CD1c-positive myeloid dendritic cell (primary cell): ENCODE data around the gene MOGAT1.
"Not testable (repeated sequence)": the region's sequence is repeated elsewhere in the genome, so short reads cannot be mapped to it uniquely, and the experiment has no call there.

ENCODE experiments used
- DNase-seq: peaks from one replicate; pipeline ENCODE4 v3.0.0-alpha.2; 2016; ENCODE audit errors: extremely low spot score

The MOGAT1 gene

DNA sequence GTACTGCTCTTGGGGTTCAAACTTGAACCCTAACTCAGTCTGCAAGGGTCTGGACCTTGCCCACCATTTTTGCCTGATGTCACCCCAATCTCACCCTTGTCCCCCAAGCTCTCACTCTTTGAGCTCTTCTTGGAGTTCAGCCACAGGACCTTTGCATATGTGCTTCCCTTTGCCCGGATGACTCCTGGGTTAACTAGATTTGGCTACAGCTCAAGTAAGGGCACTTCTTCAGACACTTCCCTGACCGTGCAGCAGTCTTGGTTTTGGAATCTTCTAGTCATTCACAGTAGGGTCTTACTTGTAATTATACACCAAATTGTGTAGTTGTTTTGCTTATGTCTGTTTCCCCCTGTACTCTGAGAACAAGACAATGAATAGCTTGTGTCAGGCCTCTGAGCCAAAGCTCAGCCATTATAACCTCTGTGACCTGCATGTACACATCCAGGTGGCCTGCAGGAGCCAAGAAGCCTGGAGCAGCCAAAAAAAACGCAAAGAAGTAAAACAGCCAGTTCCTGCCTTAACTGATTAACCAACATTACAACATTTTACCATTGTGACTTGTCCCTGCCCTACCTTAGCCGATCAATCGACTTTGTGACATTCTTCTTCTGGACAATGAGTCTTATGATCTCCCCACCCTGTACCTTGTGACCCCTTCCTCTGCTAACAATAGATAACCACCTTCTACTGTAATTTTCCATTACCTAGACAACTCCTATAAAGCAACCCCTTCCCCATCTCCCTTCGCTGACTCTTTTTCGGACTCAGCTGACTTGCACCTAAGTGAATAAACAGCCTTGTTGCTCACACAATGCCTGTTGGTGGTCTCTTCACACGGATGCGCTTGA lies 1.0 kb upstream of the MOGAT1 start:
- no peak for DNase-seq

DNA sequence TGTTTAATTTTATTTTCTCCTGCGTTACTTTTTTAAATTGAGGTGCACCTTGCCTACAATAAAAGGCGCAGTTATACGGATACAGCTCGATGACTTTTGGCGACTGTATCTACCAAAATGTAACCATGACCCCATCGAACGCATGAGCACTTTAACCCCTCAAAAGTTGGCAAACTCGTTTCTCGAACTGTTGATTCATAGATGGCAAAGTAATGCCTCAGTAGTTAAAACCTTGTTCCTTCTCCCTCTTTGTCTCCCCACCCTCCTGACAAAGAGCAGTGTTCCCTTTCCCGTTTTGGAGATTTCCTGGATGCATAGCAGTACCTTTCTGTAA lies 577 bp downstream of the MOGAT1 start:
- no peak for DNase-seq

DNA sequence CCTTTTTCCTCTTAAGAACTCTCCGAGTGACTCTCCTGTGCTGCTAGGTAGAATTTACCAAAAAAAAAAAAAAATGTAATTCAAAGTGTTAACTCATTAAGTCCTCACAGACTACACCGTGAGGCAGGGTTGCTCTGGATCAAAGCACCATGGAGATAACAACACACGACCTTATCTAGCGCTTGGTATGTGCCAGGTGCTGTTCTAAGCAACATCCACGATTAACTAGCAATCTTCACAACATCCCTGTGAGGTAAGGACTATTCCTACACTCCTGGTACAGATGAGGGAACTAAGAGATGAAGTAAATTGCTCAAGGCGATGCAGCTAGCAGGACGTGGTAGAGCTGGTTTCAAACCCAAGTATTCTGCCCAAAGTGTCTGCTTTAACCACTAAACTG lies 1.8 kb downstream of the MOGAT1 start:
- DNase-seq = no peak

DNA sequence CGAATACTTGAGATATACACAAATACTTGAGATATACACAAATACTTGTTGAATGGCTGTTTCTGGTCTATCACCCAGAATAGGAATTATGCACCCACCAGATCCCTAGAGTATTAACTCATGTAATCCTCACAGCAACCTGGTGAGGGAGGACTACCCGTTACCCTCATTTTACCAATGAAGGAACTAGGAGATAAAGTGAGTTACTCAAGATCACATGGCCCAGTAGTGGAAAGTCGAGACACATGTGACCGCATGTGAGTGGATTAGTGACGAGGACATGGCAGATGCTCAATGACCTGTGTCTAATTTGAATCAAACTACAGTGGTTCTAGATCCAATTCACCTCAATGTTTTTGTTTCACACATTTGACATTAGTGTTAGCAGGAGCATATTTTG lies 2.4 kb downstream of the MOGAT1 start:
- DNase-seq = peak; percentile 42

DNA sequence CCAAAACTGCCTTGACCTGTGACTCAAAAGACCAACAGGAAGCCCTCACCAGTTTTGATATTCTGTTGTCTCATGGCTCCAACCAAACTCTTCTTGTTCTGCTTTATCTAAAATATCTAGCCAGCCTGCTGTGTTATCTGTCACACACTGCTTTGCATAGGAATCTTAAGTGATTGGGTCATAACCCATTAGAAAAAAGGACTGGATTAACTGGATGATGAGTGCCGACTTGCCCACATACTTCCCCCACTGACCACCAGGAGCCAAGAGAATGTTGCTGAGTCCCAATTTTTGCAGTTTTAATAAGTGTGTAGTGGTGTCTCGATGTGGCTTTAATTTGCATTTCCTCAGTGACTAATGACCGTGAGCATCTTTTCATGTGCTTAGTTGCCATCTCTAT lies 6.5 kb downstream of the MOGAT1 start:
- peak; percentile 26 for DNase-seq

DNA sequence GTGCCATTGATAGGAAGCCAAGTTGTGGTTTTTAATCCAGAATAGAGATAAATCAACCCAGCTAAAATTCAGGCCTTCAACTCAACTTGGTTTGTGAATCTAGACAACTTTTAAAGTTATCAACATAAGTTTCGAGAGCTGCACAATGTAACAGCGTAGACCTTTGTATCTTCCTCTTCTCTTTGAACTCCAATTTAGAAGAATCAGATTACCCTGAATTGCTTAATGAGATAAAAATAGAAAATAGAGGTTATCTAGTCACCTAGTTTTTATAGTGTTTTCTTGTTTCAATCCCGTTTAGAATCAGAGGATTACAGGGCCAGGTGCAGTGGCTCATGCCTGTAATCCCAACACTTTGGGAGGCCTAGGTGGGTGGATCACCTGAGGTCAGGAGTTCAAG lies 12.3 kb downstream of the MOGAT1 start:
- no peak for DNase-seq

DNA sequence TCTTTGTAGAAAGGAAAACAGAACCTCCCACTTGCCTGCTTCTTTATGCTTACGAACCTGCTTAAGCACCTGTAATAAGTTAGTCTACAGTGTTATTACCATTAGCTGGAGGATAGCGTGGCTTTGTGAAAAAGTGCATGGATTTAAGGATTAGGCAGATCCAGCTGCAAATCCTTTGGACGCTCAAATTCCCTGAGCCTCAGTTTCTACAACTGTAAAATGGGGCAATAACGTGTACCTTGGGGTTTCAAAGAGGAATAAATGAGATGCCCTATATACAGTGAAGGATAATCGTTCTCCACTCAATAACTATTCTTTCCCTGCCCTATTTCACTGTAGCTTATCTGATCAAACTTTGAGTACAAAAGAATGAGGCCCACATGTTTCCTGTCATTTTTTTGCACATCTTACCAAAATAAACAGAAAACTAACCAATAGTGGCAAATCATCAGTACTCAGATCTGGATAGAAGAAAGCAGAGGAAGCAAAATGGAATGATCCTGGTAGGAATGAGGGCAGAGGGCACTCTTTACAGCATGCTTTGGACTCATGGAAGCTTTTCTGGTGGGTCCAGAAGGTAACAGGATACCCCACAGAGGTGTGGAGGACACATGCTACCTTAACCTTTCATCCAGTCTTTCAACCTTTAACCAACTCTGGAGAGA lies 14.8 kb downstream of the MOGAT1 start:
- DNase-seq = no peak

DNA sequence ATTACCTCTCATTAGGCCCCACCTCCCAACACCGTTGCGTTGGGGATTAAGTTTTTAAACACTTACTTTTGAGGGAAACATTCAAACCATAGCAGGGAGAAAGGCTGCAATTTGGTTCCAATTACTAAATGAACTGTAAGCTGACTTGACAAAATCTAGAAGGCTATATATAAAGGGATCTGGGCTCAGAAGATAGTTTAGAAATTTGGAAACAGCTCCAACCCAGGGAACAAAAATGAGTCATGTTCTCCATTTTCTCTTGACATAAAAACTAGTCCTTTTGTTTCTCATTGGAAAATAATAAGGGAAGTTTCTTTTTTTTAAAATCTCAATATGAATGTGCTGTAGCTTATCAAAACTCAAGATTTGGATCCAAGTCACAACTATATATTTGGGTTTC lies 17.5 kb downstream of the MOGAT1 start:
- DNase-seq = peak; percentile 81

DNA sequence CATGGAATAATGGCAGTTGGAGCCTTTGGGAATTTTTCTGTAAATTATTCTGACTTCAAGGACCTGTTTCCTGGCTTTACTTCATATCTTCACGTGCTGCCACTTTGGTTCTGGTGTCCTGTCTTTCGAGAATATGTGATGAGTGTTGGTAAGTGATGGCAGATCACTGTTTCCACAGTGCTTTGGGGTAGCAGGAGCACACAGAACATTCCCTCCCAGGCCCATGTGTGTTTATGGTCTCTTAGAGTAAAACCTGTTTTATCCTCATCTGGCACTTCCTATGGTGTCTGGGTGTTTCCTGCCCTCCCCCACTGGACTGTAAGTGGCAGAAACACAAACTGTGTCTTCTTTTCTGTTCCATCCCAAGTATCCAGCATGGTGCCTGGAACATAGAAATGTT lies 17.9 kb downstream of the MOGAT1 start:
- DNase-seq = no peak

DNA sequence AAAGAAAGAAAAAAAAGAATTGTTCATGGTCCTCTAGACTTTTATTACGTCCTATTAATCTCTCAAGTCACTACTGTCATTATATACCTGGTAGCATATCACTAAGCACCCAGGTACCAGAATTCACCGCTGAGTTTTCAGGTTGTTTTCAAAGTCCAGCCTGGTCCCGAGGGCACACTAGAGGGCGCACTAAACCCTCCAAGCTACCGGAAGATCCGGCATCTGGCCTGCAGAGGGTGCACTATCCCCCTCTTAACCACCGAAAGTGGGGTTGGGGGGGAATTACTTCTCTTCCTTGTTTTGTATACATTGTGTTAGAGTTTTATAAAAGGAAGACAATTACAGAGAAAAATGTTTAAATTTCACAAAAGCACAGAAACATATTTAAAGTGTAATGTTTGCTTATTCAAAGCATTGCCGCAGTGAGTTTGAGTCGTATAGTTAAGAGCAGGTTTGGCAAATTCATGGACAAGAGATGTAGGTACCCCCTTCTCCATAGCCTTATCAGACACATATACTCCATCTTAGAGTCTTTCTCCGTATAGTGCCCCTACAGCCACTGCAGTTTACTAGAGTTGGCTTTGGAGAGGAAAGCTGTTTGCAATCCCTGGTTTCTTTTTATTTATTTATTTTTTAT lies 19.2 kb downstream of the MOGAT1 start:
- DNase-seq = peak; percentile 91

DNA sequence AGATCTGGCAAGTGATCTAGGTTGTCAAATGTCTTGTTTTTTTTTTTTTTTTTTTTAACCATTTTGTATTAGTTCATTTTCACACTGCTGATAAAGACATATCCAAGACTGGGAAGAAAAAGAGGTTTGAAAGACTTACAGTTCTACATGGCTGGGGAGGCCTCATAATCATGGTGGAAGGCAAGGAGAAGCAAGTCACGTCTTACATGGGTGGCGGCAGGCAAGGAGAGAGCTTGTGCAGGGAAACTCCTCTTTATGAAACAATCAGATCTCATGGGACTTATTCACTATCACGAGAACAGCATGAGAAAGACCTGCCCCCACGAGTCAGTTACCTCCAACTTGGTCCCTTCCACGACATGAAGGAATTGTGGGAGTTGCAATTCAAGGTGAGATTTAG lies 22.0 kb downstream of the MOGAT1 start:
- not testable (repeated sequence) for DNase-seq

DNA sequence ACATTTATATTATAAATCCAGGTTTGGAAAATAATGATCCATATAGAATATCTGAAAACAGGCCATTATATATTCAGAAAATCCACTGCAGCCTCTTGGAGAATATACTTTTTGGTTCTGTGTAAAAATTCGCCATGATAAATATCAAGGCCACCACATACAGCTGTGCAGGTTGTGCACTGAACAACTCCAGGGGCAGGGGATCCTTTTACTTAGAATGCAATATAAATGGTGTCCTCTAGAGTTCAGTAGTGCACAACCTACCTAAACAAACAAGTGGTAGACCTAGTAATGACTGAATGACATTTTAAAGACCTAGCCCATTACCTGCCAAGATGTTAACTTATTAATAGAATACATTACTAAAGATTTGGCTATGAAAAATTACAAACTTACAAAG lies 22.4 kb downstream of the MOGAT1 start:
- DNase-seq = no peak

DNA sequence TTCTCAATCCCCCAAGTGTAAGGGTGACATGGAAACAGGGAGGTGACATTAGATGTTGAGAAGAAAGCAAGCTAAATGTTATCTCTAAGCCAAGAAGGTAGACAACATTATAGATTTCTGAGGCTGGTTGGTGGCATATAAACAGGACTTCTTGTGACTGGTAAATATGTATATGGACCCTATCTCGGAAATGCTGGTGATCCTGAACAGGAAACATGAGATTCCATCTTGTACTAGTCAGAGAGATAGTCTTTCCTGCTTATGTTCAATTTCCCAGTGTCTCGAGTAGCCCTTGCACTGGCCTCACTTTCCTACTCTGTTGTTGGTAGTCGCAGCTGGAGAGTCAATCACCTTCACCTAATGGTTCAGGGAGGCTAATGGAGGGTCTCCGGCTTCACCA lies 26.8 kb downstream of the MOGAT1 start:
- DNase-seq = no peak

DNA sequence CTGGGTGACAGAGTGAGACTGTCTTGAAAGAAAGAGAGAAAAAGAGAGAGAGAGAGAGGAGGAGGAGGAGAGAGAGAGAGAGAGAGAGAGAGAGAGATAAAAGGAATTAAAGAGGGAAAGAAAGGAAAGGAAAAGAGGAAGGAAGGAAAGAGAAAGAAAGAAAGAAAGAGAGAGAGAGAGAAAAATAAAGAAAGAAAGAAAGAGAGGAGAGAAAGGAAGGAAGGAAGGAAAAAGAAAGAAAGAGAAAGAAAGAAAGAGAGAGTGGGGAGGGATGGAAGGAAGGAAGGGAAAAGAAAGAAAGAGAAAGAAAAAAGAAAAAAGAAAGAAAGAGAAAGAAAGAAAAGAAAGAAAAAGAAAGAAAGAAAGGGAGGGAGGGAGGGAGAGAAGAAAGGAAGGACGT lies 29.8 kb downstream of the MOGAT1 start:
- DNase-seq = no peak

DNA sequence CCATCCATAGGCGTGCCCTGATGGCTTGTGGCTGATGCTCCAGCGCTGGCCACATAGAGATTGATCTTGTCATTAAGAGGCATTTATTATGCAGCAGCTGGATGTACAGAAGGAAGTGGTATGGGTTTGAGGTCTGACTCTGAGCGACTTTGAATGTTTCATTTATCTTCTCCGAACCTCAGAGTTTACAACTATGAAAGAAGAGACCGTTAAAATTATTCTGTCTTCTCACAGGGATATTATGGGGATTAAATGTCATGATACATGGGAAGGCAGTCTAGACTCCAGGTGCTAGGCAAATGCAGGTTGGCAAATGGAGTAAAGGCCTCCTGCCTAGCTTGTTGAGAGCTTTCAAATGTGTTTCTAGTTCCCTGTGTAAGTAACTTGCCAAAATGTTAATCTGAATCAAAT lies 30.3 kb downstream of the MOGAT1 start:
- no peak for DNase-seq

DNA sequence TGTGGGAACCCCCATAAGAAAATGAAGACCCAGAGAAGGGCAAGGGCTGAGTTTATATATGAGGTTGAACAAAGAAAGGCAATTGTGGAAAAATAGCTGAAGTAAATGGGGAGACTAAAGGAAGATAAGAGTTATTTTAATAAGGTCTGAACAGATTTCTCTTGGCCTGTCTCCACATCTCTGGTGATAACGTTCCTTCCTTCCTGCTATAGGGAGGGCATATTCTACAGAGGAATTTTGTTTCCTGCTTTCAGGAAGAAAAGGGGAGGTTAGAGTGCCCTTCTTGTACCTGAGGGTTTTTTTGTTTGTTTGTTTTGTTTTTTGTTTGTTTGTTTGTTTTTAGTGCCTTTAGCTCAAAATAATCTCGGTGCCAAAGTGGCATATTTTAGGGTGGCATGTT lies 31.6 kb downstream of the MOGAT1 start:
- no peak for DNase-seq

DNA sequence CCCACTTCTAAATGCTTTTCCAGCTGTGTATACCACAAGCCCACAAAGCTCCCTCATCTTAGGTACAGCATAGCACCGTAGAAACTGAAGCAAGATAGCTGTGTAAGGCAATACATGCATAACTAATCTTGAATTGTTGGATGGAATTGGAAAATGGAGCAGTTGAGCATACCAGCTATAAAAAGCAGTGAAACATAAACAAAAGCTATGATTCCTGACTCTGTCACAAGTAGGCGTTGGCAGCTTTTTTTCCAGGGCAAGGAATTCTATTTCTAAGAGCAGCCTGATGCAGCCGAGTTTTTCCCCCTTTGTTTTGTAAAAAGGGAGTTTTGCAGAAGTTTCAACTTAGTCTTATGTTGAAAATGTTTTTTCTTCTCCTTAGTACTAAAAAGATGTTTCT lies 32.4 kb downstream of the MOGAT1 start:
- DNase-seq = no peak

DNA sequence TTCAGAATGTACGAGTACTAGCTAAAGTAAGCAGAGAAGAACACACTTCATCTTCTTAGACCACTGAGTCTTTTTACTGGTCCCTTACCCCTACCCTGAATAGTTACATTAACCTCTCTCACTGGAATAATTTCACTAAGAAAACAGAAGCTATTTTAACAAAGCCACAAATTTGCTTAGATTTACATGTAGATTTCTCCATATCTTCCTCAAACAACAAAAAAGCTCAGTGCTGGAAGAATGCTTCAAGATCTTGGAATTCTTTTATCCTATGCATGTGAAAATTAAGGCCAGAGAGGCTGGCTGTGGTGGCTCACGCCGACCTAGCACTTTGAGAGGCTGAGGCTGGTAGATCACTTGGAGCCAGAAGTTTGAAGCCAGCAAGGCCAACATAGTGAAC lies 35.2 kb downstream of the MOGAT1 start:
- no peak for DNase-seq

DNA sequence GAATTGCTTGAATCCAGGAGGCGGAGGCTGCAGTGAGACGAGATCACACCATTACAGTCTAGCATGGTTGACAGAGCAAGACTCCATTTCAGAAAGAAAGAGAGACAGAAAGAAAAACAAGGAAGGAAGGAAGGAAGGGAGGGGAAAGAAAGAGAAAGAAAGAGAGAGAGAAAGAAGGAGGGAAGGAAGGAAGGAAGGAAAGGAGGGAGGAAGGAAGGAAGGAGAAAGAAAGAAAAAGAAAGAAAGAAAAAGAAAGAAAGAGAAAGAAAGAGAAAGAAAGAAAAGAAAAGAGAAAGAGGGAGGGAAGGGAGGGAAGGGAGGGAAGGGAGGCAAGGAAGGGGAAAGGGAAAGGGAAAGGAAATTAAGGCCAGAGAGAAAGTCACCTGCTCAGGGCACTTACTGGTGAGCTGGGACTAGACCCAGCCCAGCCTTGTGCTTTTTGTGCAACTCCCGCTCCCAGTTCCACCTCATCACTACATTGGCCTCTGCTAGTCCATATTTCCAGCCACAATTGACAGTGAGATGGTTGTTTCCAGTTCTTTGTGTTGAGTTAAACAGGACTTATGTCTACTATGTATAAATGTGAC lies 35.7 kb downstream of the MOGAT1 start:
- no peak for DNase-seq

DNA sequence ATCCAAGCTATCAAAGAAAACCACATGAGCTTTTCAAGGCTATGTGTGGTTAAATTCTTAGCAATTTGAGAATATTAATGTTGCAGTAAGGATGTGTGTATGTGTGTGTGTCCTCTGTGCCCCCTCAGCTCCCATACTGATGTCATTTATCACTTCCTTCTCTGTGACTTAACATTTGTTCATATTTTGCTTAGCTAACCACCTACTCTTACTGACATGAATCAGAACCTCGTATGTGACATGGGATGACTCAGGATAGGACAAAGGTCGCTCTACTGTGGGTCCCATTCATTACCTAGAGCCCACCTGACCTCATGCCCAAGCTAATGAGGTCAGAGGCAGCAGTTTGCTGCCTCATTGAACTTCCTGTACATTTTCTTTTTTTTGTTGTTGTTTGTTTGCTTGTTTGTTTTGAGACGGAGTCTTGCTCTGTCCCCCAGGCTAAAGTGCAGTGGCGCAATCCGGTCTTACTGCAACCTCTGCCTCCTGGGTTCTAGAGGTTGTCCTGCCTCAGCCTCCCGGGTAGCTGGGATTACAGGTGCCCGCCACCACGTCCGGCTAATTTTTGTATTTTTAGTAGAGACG lies 36.3 kb downstream of the MOGAT1 start:
- DNase-seq = peak; percentile 88

DNA sequence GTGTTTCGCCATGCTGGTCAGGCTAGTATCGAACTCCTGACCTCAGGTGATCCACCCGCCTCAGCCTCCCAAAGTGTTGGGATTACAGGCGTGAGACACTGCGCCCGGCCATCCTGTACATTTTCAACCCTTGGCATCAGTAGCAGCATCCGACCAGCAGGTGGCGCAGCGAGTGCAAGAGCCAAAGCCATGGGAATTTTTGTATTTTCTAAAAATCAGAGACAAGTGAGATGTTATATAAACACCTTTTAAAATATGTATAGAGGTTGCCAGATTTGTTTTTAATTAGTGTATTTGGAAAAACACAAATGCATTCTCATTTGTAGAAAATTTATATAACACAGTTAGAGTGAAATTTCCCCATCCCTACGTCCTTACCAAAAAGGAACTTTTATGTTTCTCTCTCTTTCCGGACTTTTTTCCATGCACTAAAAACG lies 36.8 kb downstream of the MOGAT1 start:
- DNase-seq = peak; percentile 84

DNA sequence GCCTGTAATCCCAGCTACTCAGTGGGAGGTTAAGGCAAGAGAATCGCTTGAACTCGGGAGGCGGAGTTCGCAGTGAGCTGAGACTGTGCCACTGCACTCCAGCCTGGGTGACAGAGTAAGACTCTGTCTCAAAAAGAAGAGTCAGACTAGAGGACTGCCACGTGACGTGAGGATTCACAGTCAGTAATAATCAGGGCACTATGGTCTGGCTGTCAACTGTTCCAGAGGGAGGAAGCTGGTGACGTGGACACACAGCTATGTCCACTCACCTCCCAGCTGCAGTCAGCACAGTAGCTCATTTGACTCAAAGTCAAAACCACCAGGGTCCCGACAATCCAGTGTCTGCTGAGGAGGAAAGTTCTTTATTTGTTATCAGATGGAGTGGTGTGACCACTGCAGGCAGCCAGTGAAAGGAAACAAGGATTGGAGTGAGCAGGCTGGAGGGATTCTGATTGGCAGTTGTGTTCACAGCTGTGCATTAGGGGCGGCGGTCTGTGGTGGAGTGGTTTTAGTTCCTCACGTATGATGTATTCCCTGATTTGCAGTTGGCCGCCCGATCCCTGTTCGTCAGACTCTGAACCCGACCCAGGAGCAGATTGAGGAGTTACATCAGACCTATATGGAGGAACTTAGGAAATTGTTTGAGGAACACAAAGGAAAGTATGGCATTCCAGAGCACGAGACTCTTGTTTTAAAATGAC lies 37.9 kb downstream of the MOGAT1 start:
- DNase-seq = peak; percentile 93
